SK-N-SH (cell line): ENCODE measurements around the gene EML1.

ENCODE experiments used
- CTCF ChIP-seq: fragments of 200-600 bp; sonication (generic); IDR thresholded peaks from 2 replicates; pipeline ENCODE4 v1.6.1; 2017; ENCODE audit warnings: antibody characterized with exemption, mild to moderate bottlenecking, moderate library complexity
- EP300 ChIP-seq, 2 experiments: IDR thresholded peaks; 2 replicates each; pipeline versions ENCODE4 v1.4.0 to v1.6.1; 2012; ENCODE audit warnings: borderline replicate concordance in 1 of 2, low read depth in 1 of 2, low read length in 1 of 2
- MAX ChIP-seq: IDR thresholded peaks from 2 replicates; pipeline ENCODE4 v1.4.0; 2012; ENCODE audit warnings: low read depth
- PBX3 ChIP-seq: IDR thresholded peaks from 2 replicates; pipeline ENCODE4; 2012
- RCOR1 ChIP-seq: fragments of 150-350 bp; IDR thresholded peaks from 2 replicates; pipeline ENCODE4 v1.6.1; 2017; ENCODE audit warnings: antibody characterized with exemption, low read length
- REST ChIP-seq: IDR thresholded peaks from 2 replicates; pipeline ENCODE4 v1.6.1; 2012; ENCODE audit warnings: mild to moderate bottlenecking, low read depth, low read length, moderate library complexity
- SIN3A ChIP-seq: IDR thresholded peaks from 2 replicates; pipeline ENCODE4 v1.6.1; 2012; ENCODE audit warnings: low read depth, mild to moderate bottlenecking, low read length, moderate library complexity, borderline replicate concordance
- USF2 ChIP-seq: fragments of 150-350 bp; IDR thresholded peaks from 2 replicates; pipeline ENCODE4 v1.6.1; 2017; ENCODE audit warnings: antibody characterized with exemption, low read length, low read depth, borderline replicate concordance
- YY1 ChIP-seq: IDR thresholded peaks from 2 replicates; pipeline ENCODE4 v1.4.0; 2012; ENCODE audit warnings: low read depth, mild to moderate bottlenecking

GRCh38 chr14:99797231-99797630, 4.0 kb downstream of the EML1 start:
- TF ChIP-seq EP300 (IDR thresholded peaks at IDR 0.05; ENCODE audit: borderline replicate concordance in 1 of 2, low read depth in 1 of 2, low read length in 1 of 2) (no peak), YY1 (no peak), USF2 (no peak), CTCF (no peak), SIN3A (no peak), PBX3 (no peak), REST (no peak), MAX (no peak), RCOR1 (no peak)
